GM19240 (cell line): ENCODE data around the gene TSKS.
"Not testable (repeated sequence)": the region's sequence is repeated elsewhere in the genome, so short reads cannot be mapped to it uniquely, and the experiment has no call there.

ENCODE experiments used
- DNase-seq: peaks from one replicate; pipeline ENCODE4 v3.0.0; 2011; ENCODE audit warnings: low spot score; ENCODE audit not compliant: insufficient read length

Gene TSKS

DNA sequence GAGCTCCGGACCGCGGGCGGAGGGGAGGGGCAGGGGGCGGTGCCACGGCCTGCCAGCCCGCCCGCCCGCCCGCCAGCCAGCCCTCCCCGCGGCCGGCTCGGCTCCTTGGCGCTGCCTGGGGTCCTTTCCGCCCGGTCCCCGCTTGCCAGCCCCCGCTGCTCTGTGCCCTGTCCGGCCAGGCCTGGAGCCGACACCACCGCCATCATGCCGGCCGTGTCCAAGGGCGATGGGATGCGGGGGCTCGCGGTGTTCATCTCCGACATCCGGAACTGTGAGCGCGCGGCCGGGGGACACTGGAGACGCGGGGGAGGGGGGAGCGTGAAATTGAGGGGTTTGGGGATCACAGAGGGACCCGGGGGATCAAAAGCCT, 3.8 kb upstream of the TSKS start, which contains the start of gene AP2A1:
AP2A1 (plus strand) TSS at position 72 of the 370 bp plus-strand sequence; CDS start at position 205, 133 bp downstream.
- DNase-seq: peak; percentile 33

DNA sequence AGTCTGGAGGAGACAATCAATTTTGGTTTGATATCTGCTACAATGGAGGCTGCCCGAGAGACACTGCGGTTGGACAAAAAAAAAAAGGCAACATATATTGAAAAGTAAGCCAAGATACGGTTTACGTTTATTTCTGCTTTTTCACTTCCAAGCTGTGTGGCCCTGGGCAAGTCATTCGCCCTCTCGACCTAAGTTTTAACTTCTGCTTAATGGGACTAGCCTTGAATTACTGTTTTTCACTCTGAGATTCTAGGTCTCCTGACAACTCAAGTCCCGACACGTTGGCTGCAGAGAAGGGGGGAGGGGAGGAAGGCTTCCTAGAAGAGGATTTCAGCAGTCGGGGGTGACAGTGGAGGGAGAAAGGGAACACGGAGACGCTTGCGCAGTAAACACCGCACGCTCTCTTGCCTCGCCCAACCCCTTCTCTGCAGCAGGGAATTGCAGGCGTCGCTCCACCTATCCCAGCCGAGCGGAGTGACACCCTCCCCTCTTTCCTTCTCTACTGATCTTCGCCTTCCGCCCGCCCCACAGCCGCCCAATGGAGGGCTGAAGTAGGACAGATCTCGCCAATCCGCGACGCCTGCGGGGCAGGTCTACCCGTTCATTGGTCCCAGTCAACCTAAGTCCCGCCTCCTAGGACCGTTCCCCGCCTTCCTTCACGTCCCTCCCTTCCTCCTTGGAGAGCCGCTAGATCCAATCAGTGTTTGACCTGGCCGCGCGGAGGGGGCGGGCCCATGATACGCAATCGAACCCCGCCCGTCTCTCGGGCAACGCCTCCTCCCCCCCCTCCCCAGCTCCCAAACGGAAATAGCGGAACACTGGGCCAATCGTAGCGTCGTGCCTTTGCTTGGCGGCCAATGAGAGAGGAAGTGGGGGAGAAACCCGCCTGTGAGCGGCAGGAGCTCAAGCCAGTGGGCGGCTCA, 3.2 kb upstream of the TSKS start:
- peak; percentile 99 for DNase-seq

DNA sequence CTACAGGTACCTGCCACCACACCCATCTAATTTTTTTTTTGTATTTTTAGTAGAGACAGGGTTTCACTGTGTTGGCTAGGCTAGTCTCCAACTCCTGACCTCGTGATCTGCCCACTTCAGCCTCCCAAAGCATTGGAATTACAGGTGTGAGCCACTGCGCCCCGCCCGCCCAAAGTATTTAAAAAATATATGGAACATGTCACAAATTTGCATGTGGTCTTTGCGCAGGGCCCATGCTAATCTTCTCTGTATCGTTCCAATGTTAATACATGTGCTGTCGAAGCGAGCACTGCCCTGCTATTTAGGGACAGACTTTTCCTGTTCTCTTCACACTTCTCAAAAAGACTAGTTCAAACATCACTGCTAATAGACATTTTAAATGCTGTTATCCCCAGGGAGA, 1.2 kb upstream of the TSKS start:
- DNase-seq: no peak

- DNase-seq: no peak
Measured at GRCh38 chr19:49761625-49762311, 1.3 kb downstream of the TSKS start.

- DNase-seq: no peak
Measured at GRCh38 chr19:49761249-49761624, 1.9 kb downstream of the TSKS start.

DNA sequence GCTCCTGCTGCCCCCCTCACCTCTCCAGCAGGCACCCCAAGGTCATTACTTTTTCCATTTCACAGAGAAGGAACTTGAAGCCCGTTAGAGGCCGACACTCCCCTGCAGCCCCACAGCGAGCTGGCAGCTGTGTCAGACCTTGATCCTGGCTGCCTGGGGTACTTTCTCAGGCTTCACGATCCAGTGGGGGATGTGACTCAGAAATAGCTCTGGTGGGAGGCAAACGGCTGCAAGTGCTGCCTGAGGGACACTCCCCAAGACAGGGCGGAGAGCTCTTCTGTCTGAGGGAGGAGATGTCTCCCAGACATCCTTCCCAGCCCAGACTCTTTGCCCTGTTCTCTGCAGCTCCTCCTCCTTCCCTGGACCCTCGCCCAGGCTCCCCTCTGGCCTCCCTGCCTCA, 4.8 kb downstream of the TSKS start:
- no peak for DNase-seq

DNA sequence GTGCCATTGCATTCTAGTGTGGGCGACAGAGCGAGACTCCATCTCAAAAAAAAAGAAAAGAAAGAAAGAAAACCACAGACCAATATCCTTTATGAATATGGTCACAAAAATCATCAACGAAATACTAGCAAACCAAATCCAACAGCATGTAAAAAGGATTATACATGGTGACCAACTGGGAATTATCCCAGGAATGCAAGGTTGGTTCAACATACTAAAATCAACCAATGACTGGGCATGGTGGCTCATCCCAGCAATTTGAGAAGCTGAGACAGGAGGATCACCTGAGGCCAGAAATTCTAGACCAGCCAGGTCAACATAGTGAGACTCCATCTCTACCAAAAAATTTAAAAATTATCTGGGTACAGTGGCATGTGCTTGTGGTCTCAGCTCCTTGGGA, 7.2 kb downstream of the TSKS start:
- DNase-seq: no peak

- no peak for DNase-seq
Measured at GRCh38 chr19:49752701-49753100, 10.4 kb downstream of the TSKS start.

- DNase-seq: no peak
Measured at GRCh38 chr19:49749771-49750170, 13.3 kb downstream of the TSKS start.

- no peak for DNase-seq
Measured at GRCh38 chr19:49749055-49749716, 13.9 kb downstream of the TSKS start.

GRCh38 chr19:49746206-49746958, 16.7 kb downstream of the TSKS start:
- DNase-seq: no peak

- DNase-seq: no peak
Measured at GRCh38 chr19:49744946-49745381, 18.1 kb downstream of the TSKS start.

- DNase-seq: no peak
Measured at GRCh38 chr19:49741210-49741844, 21.8 kb downstream of the TSKS start.

GRCh38 chr19:49739933-49740332, 23.2 kb downstream of the TSKS start:
- no peak for DNase-seq

GRCh38 chr19:49739098-49739497, 24.0 kb downstream of the TSKS start:
- DNase-seq: no peak

DNA sequence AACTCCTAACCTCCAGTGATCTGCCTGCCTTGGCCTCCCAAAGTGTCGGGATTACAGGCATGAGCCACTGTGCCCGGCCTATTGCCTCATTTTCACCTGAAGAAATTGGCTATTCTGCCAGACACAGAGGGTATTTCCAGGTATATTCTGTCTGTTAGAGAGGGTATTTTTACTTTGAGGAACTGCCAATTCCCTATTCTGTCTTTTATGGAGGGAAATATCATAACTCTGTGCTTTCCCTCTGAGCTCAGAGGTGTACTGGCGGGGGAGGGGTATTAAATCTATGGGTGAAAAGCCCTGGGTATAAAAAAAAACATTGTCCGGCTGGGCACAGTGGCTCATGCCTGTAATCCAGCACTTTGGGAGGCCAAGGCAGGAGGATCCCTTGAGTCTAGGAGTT, 24.8 kb downstream of the TSKS start:
- DNase-seq: no peak

- DNase-seq: no peak
Measured at GRCh38 chr19:49730166-49730565, 32.9 kb downstream of the TSKS start.

GRCh38 chr19:49727217-49728030, 35.7 kb downstream of the TSKS start:
- DNase-seq: no peak

DNA sequence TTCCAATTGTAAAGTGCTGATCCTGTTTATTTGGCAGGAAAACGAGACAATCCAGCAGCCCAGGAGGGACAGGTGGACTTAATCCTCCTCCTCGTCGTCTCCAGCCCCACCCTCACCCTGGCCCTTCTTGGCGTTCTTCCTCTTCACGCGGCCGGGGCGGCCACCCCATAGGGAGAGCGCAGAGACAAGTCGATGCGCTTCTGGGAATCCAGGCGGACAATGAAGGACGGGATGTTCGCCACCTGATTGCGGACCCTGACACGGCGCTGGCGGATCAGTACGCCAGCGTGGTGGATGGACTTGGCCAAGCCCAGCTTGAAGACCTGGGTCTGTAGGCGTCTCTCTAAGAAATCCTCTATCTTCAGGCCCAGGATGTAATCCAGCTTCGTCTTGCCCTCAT, 43.7 kb downstream of the TSKS start:
- DNase-seq: not testable (repeated sequence)

DNA sequence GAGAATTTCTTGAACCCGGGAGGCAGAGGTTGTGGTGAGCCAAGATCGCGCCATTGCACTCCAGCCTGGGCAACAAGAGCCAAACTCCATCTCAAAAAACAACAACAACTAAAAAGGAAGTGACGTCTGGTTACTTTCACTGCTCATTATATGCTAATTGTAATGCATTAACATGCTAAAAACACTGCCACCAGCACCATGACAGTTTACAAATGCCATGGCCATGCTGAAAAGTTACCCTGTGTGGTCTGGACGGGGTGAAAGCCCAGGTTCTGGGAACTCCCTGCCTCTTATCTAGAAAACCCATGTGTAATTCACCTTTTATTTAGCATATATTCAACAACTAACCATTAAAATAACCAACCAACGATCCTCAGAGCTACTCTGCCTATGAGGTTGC, 44.1 kb downstream of the TSKS start:
- no peak for DNase-seq
